Activated naive CD4-positive, alpha-beta T cell (primary cell): ENCODE results near the gene FGF11.

Experiments
- DNase-seq, 4 experiments: peaks; one replicate each; lab custom pipeline; 2025; lab: John Stamatoyannopoulos, UW

The FGF11 gene

DNA sequence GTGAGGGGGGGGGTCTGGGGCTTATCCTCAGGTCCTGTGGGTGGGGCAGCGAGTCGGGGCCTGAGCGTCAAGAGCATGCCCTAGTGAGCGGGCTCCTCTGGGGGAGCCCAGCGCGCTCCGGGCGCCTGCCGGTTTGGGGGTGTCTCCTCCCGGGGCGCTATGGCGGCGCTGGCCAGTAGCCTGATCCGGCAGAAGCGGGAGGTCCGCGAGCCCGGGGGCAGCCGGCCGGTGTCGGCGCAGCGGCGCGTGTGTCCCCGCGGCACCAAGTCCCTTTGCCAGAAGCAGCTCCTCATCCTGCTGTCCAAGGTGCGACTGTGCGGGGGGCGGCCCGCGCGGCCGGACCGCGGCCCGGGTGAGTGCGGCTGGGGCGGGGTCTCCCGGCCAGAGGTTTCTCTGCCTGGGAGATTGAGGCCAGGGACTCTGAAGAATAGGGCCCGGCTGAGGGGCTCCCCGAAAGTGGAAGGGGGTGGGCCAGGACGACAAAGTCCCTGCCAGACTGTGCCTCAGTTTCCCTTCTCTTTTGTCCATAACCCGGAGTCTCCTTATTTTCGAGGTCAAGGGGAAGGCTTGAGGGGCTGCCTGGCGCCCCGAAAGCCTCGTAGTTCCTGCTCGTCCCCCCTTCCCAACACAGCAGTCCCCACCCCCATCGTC is at the start of gene FGF11:
Gene FGF11 (plus strand): TSS at position 51 of the 651 bp plus-strand sequence. CDS start 109 bp downstream, at position 160.
- no peak for DNase-seq

DNA sequence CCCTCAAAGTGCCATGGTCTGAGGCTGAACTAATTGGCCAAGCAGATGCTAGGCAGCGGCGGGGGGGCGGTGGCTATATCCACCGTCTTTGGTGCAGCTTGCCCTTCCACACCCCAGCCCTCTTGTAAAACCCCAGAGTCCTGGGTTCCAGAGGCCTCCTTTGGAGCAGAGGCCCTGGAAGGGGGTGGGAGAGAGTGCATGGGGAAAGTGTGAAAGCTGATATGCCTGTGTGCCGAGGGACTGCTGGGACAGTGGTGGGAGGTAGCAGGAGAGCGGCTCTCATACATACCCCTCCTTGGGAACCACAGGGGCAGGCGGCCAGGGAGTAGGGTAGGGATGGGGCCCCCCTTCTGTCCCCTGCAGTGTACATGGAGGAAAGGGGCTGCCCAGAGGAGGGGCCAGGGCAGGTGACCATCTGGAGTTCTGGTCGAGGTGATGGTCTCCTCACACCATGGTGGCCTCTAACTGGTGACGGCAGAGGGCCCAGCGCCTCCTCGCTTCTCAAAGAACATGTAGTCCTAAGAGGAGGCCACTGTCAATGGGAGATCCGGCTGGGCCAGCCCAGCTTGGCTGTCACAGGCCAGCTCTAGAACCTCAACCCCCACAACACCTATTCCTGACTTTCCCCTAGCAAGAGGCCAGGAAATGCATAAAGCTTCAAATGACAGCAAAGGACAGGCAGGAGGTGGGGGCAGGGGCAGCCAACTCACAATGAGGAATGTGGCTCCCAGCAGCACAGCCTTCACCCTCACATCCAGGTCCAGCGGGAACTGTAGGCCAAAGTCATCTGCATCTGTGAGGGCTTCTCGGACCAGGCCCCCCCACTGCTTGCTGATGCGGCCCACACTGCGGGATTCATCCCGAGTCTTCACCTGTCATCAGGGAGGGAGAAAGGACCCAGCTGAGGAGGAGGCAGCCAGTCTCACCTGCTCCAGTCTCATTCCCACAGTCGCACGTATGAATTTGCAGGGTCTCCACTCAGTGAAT is 49.1 kb upstream of the FGF11 start:
- no peak for DNase-seq

DNA sequence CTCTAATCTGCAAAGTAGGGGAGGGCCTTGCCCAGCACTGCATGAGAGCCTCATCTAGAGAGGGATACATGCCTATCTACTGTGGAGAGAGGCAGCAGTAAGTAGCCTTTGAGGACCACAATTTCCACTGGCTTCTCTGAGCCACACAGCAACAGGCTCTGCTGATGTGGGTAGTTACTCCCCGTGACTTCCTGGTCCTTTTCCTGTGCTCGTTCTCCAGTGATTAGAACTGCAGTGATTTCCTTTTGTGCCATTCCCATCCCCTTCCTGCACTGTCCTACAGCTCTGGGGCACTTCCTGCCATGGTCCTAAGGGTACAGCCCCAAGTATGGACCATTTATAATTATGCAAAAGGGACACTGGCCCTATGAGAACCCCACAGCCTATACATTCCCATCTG is 48.0 kb upstream of the FGF11 start:
- no peak for DNase-seq

DNA sequence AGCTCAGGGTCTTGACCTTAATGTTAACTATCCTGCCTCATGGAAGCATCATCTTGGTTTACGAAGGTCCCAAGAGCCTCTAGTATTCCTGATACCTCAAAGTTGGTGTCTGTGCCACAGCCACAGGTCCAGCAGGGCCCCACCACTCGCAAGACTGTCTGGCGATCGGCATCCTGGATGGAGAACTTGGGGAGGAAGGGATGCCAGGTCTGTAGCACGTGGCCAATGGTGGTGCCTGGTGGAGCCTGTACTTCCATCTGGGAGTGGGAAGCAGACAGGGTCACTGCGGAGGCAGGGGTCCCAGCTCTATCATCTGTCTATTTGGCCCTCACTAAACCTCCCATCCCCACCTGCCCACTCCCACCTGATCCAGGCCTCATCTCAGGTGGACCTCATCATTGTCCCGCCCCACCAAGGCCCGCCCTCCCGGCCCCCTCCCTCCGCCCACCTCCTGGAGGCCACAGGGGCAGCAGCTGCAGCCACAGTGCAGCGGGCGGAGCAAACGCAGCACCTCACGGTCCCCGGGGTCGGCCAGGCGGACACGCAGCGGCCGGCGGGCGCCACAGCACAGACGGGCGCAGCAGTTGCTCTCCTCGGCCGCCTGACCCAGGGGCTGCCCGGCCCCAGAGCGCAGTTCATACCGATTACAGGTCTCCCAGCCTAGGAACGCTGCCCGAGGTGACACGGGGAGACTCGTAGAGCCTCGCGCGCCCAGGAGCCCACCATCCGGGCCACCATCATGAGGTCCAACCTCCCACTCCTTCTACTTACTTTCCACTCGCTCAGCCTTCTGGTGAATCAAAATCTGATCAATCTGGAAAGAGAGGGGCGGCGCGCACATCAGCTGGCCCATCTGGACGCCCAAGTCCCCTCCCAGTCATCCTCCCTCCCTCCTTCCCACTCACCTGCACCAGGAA is 46.4 kb upstream of the FGF11 start:
- no peak for DNase-seq

DNA sequence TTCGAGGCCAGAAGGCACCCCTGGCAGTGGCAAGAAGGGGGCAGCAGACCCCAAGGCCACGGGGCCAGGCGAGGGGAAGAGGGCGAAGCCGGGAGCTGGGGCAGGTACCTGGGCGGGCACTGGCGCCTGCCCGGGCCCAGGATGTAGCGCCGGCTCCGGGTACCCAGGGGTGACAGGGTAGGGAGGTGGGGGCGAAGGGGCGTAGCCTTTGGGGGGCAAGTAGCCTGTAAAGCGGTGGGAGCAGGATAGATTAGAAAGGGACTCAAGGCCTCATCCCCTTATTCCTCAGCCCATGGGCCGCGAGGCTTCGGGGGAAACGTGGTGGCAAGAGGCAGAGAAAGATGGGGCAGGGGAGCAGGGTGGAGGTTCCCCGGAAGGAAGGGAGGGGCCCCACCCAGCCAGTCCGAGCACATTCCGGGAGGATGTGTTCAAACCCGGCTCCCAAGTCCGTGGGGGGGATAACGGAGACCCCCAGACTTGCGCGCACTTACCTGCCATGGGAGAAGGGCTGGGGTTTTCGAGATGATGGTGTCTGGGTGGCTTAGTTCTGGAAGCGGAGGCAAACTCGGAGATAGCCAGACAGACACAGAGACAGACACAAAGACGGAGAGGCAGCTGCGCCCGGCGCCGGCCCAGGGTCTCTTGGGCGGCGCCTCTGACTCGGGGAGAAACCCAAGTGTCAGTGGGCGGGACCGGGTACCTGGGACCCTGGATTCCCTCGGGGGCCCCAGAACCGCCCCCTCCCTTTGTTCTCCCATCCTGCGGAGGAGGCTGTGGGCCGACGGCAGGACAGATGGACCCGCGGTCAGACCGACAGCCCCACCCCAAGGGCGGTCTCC is 45.5 kb upstream of the FGF11 start:
- peak in 2 of 4 experiments; percentile 50 to 71 for DNase-seq

DNA sequence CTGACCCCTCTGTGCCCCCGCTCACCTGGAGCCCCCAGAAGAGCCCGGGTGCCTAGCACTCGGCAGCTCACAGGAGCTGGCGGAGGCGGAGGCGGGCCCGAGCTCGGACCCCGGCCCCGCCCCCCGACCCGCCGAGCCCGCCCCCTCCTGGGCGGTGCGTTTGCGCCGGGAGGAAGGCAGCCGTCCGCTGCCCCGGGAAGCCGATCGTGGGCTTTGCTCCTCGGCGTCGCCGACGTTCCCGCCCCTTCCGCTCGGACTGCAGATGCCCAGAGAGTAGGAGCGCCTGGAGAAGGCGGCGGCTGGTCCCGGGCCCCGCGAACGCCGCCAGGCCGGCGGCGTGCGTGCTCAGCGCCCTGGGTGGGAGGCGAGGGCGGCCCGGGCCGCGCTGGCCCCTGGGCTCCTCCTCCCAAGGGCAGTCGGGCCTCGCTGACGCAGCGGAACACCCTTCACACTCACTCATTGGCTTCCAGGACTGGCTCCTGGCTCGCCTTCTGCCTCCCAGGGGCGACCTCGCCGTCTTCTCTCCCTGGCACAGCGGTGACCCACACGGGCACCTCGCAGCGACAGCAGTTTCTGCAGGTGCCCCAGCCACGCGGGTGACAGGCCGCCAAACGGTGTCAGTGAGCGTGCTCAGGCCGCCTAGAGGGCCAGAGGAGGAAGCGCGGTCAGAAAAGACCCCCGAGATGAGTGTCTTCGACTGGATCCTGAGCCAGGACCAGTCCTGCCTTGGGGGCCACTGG is 44.7 kb upstream of the FGF11 start, which contains the start of gene PLSCR3:
Gene PLSCR3 (minus strand): TSS at position 74 of the 740 bp plus-strand sequence. CDS start 415 bp downstream, outside the sequence.
- DNase-seq: peak; percentile 42 to 80 (median 62)

DNA sequence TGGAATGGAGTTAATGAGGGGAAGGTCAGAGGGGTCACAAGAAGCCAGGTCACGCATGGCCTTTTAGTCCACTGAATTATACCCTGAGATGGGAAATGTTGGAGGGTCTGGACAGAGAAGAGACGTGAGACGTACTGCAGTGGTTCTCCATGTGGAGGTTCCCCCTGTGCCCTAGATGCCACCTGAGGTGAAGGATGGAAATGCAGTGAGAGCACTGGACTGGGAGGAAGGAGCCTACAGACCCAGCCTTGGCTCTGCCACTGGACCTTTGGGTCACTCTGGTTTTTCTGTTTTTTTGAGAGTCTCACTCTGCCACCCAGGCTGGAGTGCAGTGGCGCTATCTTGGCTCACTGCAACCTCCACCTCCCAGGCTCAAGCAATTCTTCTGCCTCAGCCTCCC is 43.2 kb upstream of the FGF11 start:
- no peak for DNase-seq

DNA sequence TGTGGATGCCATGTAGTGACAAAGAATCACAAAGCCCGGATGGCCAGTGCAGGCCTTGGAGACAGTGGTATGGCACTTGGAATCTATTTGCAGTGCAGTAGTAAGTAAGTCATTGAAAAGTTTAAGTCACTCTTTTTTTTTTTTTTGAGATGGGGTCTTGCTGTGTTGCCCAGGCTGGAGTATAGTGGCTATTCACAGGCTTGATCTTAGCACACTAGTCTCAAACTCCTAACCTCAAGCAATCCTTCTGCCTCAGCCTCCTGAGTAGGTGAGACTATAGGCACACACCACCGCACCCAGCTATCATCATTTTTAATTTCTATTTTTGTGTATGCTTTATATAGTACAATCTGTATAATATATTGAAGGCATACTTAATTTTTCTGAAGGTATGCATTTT is 40.7 kb upstream of the FGF11 start:
- DNase-seq: no peak

DNA sequence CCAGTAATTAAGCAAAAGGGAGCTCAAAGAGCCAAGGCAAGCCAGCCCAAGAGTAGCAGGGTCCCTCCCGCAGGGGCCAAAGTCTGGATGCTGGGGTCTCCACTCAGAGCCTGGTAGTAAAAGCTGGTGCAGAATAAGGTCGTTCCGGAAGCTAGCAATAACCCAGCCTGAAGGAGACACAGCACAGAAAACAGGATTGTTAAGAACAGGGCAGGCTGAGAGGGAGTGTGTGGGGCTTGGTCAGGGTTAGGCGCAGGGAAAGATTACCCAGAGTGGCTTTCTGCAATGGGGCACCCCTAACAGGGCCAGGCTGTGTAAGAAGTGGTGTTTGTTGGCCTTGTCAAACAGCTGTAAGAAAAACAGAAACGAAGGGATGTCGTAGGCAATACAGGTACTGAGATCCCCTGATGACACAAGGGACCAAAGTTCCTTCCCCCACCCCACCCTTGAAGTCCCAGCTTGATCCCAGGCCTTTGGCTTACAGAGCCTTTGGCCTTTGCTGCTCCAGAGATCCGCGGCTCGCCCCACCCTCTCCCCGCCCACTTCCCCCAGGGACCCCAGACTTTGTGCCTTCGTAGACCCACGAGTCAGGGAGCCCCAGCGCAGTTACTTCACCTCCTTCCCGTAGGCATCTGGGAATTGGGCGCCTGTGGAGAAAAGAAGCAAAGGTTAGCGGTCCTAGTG is 36.1 kb upstream of the FGF11 start:
- peak in 1 of 4 experiments; percentile 14 for DNase-seq

DNA sequence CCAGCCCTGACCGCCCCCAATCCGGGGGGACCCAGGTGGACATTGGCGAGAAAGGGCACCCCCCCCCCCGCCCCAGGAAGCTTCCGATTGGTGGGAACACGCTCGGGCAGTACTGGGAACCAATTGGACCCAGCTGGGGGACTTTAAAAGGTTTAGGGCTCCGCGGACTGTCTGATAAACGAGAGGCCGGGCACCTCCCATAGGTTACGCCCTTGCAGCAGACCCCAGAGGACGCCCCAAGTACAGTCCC is 35.7 kb upstream of the FGF11 start:
- DNase-seq: no peak

DNA sequence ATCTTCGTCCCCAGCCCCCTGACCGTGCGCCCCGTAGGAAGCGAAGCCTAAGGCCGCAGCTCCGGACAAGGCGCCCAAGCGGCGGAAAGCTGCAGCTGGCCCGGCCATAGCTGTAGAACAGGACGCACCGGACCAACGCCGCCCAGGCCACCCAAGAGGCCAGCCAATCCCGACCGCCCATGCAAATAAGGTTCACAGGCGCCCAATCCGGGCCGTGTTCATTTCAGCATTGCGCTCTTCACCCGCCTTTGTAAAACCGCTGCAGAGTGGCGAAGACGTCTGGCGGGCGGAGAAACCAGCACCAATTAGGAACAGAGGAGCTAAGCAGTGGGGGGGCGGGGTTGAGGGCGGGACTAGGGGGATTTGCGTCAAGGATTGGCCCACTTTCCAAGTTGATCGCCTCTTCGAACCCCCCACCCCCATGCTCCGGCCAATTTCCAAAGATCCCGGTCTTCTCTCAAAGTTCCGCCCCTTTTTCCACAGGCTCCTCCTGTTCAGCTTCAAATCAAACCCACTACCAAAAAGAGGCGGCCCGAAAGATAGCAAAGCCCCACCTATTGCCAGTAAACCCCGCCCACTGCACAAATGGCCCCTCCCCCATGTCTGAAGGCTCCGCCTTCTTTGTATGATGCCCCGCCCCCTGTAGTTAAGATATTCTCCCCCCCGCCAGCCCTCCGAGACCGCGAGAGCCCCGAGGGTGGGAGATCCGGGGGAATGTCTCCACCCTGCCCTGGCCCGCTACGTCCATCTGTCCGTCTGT is 35.2 kb upstream of the FGF11 start, which contains the start of gene TMEM256:
Gene TMEM256 (minus strand): TSS at position 121 of the 760 bp plus-strand sequence. CDS start 13 bp downstream, at position 108.
- DNase-seq: peak; percentile 84 to 93 (median 92)

DNA sequence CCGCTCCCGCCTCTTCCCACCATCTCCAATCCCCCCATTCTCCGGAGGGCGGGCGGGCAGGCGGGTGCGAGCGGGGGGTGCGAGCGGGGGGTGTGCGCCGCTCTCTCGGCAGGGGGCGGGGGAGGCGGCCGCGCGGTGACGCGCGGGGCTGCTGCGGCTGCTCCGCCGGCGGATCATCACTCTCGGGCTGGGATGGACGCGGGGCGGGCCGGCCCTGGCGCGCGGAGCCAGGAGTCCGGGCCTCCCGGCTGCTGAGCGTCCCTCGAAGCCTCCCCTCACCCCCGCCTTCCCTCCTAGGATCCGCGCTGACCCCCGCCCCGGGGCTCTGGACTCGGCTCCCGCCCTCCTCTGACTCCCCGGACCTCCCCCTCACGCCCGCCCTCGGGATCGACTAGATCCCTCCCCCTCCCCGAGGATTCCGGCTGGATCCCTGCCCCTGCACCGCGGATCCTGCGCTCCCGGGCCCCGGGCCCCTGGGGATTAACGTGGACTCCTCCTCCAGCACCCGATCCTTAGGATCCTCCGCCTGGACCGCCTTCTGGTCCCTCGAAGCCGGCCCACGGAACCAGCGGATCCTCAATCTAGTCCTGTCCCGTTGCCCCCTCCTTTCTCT is 34.5 kb upstream of the FGF11 start:
- DNase-seq: peak in 2 of 4 experiments; percentile 70 to 81

DNA sequence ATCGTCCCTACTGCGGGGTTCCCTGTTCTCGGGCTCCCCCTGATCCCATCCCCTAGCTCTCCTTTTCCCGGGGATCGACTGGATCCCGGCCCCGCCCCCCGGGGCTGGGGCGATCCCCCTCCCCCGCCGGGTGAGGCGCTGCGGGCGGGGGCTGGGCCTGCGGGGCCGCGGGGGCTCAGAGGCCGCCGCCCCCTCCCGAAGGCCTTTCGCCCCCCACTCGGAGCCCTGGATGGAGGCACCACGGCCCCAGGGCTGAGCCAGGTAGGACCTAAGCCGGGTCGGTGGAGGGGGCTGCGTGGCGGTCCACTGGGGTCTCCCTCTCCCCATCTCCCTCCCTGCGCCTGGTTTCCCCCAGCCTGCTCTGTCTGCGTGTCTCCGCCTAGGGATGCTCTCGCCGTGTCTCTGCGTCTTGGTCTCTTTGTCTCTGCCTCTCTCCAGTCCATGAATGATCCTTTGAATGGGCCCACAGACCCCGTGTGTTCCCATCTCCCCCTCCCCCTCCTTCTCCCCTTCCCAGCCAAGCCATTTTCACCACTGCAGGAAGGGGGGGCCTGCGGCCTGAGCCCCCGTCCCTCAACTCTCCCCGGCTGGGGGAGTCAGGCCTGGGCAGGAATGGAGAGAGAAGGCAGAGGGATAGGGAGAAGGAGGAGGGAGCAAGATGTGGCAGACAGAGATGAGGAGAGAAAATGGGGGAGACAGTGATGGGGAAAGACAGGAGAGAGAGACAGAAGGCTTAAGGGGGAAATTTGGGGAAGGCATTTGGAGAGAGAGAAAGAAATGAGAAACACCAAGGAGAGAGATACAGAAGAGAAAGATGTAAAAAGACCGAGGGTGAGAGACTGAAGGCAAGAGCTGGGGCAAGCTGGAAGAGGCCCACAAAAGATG is 33.7 kb upstream of the FGF11 start:
- no peak for DNase-seq

DNA sequence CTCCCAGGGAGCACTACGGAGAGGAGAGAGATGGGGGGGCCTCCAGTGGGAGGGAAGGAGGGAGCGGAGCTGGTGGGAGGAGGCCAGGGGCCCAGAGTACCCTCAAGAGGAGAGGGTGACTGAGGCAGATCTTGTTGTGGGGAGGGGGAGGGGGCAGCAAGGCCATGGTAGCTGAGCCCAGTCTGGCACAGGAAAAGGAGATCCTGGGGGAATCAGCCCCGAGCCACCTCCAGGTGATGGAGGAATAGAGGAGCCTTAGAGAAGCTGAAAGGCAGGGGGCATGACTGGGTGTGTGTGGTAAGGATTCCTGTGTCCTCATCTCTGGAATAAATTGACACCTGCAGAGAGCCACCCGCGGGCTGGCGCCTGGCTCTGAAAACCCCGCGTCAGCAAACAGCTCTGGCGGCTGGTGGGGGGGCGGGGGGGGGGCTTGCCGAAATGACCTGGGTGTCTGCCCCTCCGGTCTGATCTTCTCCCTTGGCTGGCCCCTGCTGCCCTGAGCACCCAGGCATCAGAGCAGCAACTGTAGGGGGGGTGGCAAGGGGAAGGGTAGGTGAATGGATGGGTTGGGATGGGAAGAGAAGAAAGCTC is 33.0 kb upstream of the FGF11 start:
- no peak for DNase-seq

DNA sequence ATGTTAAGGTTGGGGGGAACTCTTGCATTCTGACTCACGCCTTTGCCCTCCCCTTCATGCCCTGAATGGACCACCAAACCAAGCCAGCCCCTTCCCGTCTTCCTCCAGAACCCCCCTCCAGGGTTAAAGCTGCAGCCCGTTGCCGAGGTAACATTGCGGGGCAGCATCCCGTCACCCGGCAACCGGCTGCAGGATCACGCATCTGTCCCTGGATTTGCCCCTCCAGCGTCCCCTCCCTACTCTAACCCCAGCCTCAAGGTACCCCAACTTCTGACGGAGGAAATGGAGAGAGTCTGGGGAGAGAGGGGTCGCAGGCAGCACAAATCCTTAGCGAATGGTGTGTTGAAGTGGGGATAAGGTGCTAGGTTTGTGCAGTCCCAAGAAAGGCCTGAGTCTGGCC is 32.2 kb upstream of the FGF11 start:
- no peak for DNase-seq

DNA sequence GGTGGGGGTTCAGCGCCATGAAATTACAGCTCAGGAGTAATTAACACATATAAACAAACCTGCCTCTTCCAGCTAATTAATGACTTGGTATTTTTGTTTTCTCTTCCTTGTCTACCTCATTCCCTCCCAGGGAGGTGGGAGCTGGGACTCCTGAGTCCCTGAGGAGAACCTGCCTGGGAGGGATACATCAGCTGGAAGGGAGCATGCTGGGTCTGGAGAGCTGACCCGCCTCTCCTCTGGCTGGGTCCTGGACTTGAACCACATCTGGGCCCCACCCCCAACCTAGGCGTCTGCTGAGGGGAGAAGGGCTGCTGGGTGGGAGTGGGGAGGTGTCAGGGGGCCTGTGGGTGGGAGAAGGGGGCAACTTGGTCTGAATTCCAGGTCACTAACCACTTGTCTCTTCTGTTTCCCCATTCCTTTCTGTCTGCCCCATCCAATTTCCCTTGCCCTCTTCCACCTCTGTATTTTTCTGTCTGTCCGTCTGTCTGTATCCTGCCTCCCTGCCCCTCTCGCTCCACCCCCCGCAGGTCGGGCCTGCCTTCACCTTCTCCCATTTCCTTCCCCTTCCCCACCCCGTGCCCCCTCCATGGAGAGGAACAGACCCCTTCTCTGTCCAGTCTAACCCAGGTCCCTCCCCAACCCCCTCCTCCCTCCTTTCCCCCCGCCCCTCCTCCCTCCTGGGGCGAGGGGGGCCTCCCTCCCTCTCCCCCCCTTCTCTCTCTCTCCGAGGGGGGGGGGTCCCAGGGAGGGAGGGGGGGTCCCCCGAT is 31.6 kb upstream of the FGF11 start, which contains the start of gene NLGN2:
Gene NLGN2 (plus strand): TSS at position 361 of the 767 bp plus-strand sequence. CDS start 411 bp downstream, outside the sequence.
- DNase-seq: no peak
